IPS-18a (cell line): ENCODE data around the gene ASB4.

ENCODE experiments used
- H3K27ac ChIP-seq: one replicate; pipeline ENCODE4 v1.5.1; 2013; ENCODE audit warnings: low read length
- H3K27me3 ChIP-seq: one replicate; pipeline ENCODE4 v1.6.1; 2013; ENCODE audit warnings: mild to moderate bottlenecking, low read length; ENCODE audit not compliant: control insufficient read depth, insufficient read depth
- H3K36me3 ChIP-seq: one replicate; pipeline ENCODE4 v1.6.1; 2013; ENCODE audit warnings: low read depth, low read length; ENCODE audit not compliant: control insufficient read depth
- H3K4me1 ChIP-seq: one replicate; pipeline ENCODE4 v1.6.1; 2013; ENCODE audit warnings: low read depth, low read length; ENCODE audit not compliant: control insufficient read depth
- H3K4me3 ChIP-seq: one replicate; pipeline ENCODE4 v1.5.1; 2013; ENCODE audit warnings: low read length
- H3K9ac ChIP-seq: one replicate; pipeline ENCODE4 v1.6.1; 2013; ENCODE audit warnings: mild to moderate bottlenecking, low read length, moderate library complexity
- H3K9me3 ChIP-seq: one replicate; pipeline ENCODE4 v1.6.1; 2013; ENCODE audit warnings: low read depth, low read length; ENCODE audit not compliant: control insufficient read depth

Gene ASB4

GRCh38 chr7:95508780-95509179, 23.0 kb downstream of the ASB4 start:
- no peaks in the 10 kb centered on the region for H3K9me3 ChIP-seq
- peak overlapping the region; percentile 49 for H3K27ac ChIP-seq
- H3K4me3 ChIP-seq, result no peak overlapping the region
- no peak overlapping the region for H3K9ac ChIP-seq
- no peaks in the 10 kb centered on the region for H3K36me3 ChIP-seq
- no peaks in the 10 kb centered on the region for H3K27me3 ChIP-seq
- peaks cover 20% of the 10 kb centered on the region for H3K4me1 ChIP-seq

- peaks cover 16% of the 10 kb centered on the region for H3K4me1 ChIP-seq
- no peaks in the 10 kb centered on the region for H3K9me3 ChIP-seq
- no peak overlapping the region for H3K9ac ChIP-seq
- no peaks in the 10 kb centered on the region for H3K36me3 ChIP-seq
- H3K27ac ChIP-seq, result peak overlapping the region; percentile 49
- H3K27me3 ChIP-seq, result no peaks in the 10 kb centered on the region
- no peak overlapping the region for H3K4me3 ChIP-seq
Measured at GRCh38 chr7:95509199-95509598, 23.5 kb downstream of the ASB4 start.

- peak overlapping the region; percentile 42 for H3K27ac ChIP-seq
- no peaks in the 10 kb centered on the region for H3K36me3 ChIP-seq
- peaks cover 9% of the 10 kb centered on the region for H3K4me1 ChIP-seq
- no peaks in the 10 kb centered on the region for H3K27me3 ChIP-seq
- no peaks in the 10 kb centered on the region for H3K9me3 ChIP-seq
- no peak overlapping the region for H3K9ac ChIP-seq
- H3K4me3 ChIP-seq, result no peak overlapping the region
Measured at GRCh38 chr7:95511716-95512260, 26.0 kb downstream of the ASB4 start.

- Histone ChIP-seq H3K27me3 (no peaks in the 10 kb centered on the region), H3K4me3 (no peak overlapping the region), H3K9me3 (no peaks in the 10 kb centered on the region), H3K27ac (no peak overlapping the region), H3K4me1 (no peaks in the 10 kb centered on the region), H3K9ac (no peak overlapping the region), H3K36me3 (no peaks in the 10 kb centered on the region)
Measured at GRCh38 chr7:95517458-95517857, 31.7 kb downstream of the ASB4 start.

- H3K27me3 ChIP-seq, result no peaks in the 10 kb centered on the region
- H3K27ac ChIP-seq, result no peak overlapping the region
- H3K9me3 ChIP-seq, result no peaks in the 10 kb centered on the region
Measured at GRCh38 chr7:95517870-95518269, 32.1 kb downstream of the ASB4 start.

GRCh38 chr7:95520136-95520535, 34.4 kb downstream of the ASB4 start:
- Histone ChIP-seq H3K4me3 (no peak overlapping the region), H3K36me3 (no peaks in the 10 kb centered on the region), H3K27me3 (no peaks in the 10 kb centered on the region), H3K4me1 (no peaks in the 10 kb centered on the region), H3K27ac (no peak overlapping the region), H3K9me3 (no peaks in the 10 kb centered on the region), H3K9ac (no peak overlapping the region)

More at GRCh38 chr7:95517870-95518269, 32.1 kb downstream of the ASB4 start:
- H3K36me3 ChIP-seq, result no peaks in the 10 kb centered on the region
- H3K4me1 ChIP-seq, result no peaks in the 10 kb centered on the region
- H3K9ac ChIP-seq, result no peak overlapping the region
- no peak overlapping the region for H3K4me3 ChIP-seq

GRCh38 chr7:95525503-95525902, 39.8 kb downstream of the ASB4 start:
- Histone ChIP-seq H3K9ac (no peak overlapping the region), H3K27ac (no peak overlapping the region), H3K4me1 (peaks cover 4% of the 10 kb centered on the region), H3K9me3 (no peaks in the 10 kb centered on the region), H3K36me3 (no peaks in the 10 kb centered on the region), H3K27me3 (no peaks in the 10 kb centered on the region), H3K4me3 (no peak overlapping the region)

GRCh38 chr7:95526128-95526738, 40.5 kb downstream of the ASB4 start:
- no peak overlapping the region for H3K4me3 ChIP-seq
- H3K36me3 ChIP-seq, result no peaks in the 10 kb centered on the region
- peaks cover 4% of the 10 kb centered on the region for H3K4me1 ChIP-seq
- no peak overlapping the region for H3K27ac ChIP-seq
- H3K27me3 ChIP-seq, result no peaks in the 10 kb centered on the region
- H3K9me3 ChIP-seq, result no peaks in the 10 kb centered on the region
- no peak overlapping the region for H3K9ac ChIP-seq

GRCh38 chr7:95527033-95527775, 41.5 kb downstream of the ASB4 start:
- Histone ChIP-seq H3K4me1 (peaks cover 4% of the 10 kb centered on the region), H3K9me3 (no peaks in the 10 kb centered on the region), H3K4me3 (no peak overlapping the region), H3K9ac (no peak overlapping the region), H3K36me3 (no peaks in the 10 kb centered on the region), H3K27ac (no peak overlapping the region), H3K27me3 (no peaks in the 10 kb centered on the region)

- Histone ChIP-seq H3K9ac (no peak overlapping the region), H3K4me3 (no peak overlapping the region), H3K9me3 (no peaks in the 10 kb centered on the region), H3K27ac (no peak overlapping the region), H3K27me3 (no peaks in the 10 kb centered on the region), H3K36me3 (no peaks in the 10 kb centered on the region), H3K4me1 (peaks cover 4% of the 10 kb centered on the region)
Measured at GRCh38 chr7:95527776-95528250, 42.1 kb downstream of the ASB4 start.

- peaks cover 4% of the 10 kb centered on the region for H3K4me1 ChIP-seq
Measured at GRCh38 chr7:95529701-95530100, 44.0 kb downstream of the ASB4 start.

More at GRCh38 chr7:95529701-95530100, 44.0 kb downstream of the ASB4 start:
- no peak overlapping the region for H3K9ac ChIP-seq
- H3K36me3 ChIP-seq, result no peaks in the 10 kb centered on the region
- H3K9me3 ChIP-seq, result no peaks in the 10 kb centered on the region
- H3K27me3 ChIP-seq, result no peaks in the 10 kb centered on the region
- H3K27ac ChIP-seq, result no peak overlapping the region
- H3K4me3 ChIP-seq, result no peak overlapping the region
